ENCODE data around the gene SARM1. TPM values are rescaled to one million over a fixed set of nuclear protein-coding genes. Genes with fewer than 3 reads are reported as not detected.

SARM1 gene
- total RNA-seq, 2 donors from 2014 or later = 6.2 to 7.7 TPM

GRCh38 chr17:28404007-28404406 lies 32.5 kb downstream of the SARM1 start:
- H3K27ac ChIP-seq = no peak overlapping the region
- no peaks in the 10 kb centered on the region for H3K27me3 ChIP-seq
- H3K4me1 ChIP-seq = peaks cover 0 to 22% of the 10 kb centered on the region in 2 donors
- H3K4me3 ChIP-seq = no peak overlapping the region
- TF ChIP-seq CTCF (IDR thresholded peaks at IDR 0.05) = no peak
- peaks cover 12% of the 10 kb centered on the region for H3K36me3 ChIP-seq
- no peaks in the 10 kb centered on the region for H3K9me3 ChIP-seq
- DNase-seq (ENCODE audit: low spot score) = no peak

- no peaks in the 10 kb centered on the region for H3K9me3 ChIP-seq
- H3K36me3 ChIP-seq = peaks cover 12% of the 10 kb centered on the region
- H3K27me3 ChIP-seq = no peaks in the 10 kb centered on the region
- no peak for DNase-seq (ENCODE audit: low spot score)
- no peak overlapping the region for H3K4me3 ChIP-seq
- peaks cover 0 to 22% of the 10 kb centered on the region in 2 donors for H3K4me1 ChIP-seq
- no peak for TF ChIP-seq CTCF (IDR thresholded peaks at IDR 0.05)
- H3K27ac ChIP-seq = no peak overlapping the region
Measured at GRCh38 chr17:28404461-28404811, 32.9 kb downstream of the SARM1 start.

- Histone ChIP-seq H3K4me1 (peaks cover 0 to 22% of the 10 kb centered on the region in 2 donors), H3K9me3 (no peaks in the 10 kb centered on the region)
Measured at GRCh38 chr17:28404812-28405570, 33.5 kb downstream of the SARM1 start.

GRCh38 chr17:28405632-28406472 lies 34.4 kb downstream of the SARM1 start, which contains the start of gene SLC46A1:
TSS of gene SLC46A1 (minus strand) at chr17:28406212. CDS start at chr17:28406114, 98 bp downstream.
- H3K36me3 ChIP-seq = peaks cover 2% of the 10 kb centered on the region
- peak within 1 kb of the TSS; percentile 62 to 71 for H3K4me3 ChIP-seq
- H3K27ac ChIP-seq = peak within 1 kb of the TSS; percentile 19 to 58
- peaks cover 0 to 22% of the 10 kb centered on the region in 2 donors for H3K4me1 ChIP-seq
- TF ChIP-seq CTCF (IDR thresholded peaks at IDR 0.05) = no peak
- H3K9me3 ChIP-seq = no peaks in the 10 kb centered on the region
- DNase-seq (ENCODE audit: low spot score) = no peak
- no peaks in the 10 kb centered on the region for H3K27me3 ChIP-seq

More at GRCh38 chr17:28404812-28405570, 33.5 kb downstream of the SARM1 start:
- Histone ChIP-seq H3K27me3 (no peaks in the 10 kb centered on the region), H3K27ac (peak overlapping the region in 1 of 2 donors; percentile 58), H3K36me3 (peaks cover 10% of the 10 kb centered on the region), H3K4me3 (peak overlapping the region; percentile 62 to 71)
- no peak for DNase-seq (ENCODE audit: low spot score)
- no peak for TF ChIP-seq CTCF (IDR thresholded peaks at IDR 0.05)

- peak overlapping the region; percentile 19 to 58 for H3K27ac ChIP-seq
- peak overlapping the region; percentile 62 to 71 for H3K4me3 ChIP-seq
- H3K27me3 ChIP-seq = no peaks in the 10 kb centered on the region
- no peaks in the 10 kb centered on the region for H3K9me3 ChIP-seq
- TF ChIP-seq CTCF (IDR thresholded peaks at IDR 0.05) = no peak
- H3K36me3 ChIP-seq = no peaks in the 10 kb centered on the region
- H3K4me1 ChIP-seq = peaks cover 0 to 22% of the 10 kb centered on the region in 2 donors
- DNase-seq (ENCODE audit: low spot score) = no peak
Measured at GRCh38 chr17:28406473-28406814, 35.0 kb downstream of the SARM1 start.
